K562 (cell line): ENCODE data around the gene CNOT1. TPM values are rescaled to one million over a fixed set of nuclear protein-coding genes. Genes with fewer than 3 reads are reported as not detected.
"Not testable (repeated sequence)": the region's sequence is repeated elsewhere in the genome, so short reads cannot be mapped to it uniquely, and the experiment has no call there.

ENCODE experiments used
- ATAC-seq: fragments of 200-7000 bp; cut with Tn5 transposase; 3 replicates; pipeline ENCODE4 v1.9.1; 2020; ENCODE audit warnings: moderate library complexity
- BruUV-seq: library from RNA; stranded (reverse); fragments of 400-500 nt; replicated peaks from 2 replicates; lab custom pipeline; 2021; lab: Mats Ljungman, UMichigan
- CTCF ChIA-PET: fragments of 300-600 bp; formaldehyde crosslinking; extraction: SDS; loops from one replicate; lab custom pipeline; 2021; ENCODE audit warnings: low intra/inter-chr PET ratio; lab: Yijun Ruan, JAX
- POLR2A ChIA-PET: fragments of 300-600, 350-650 bp; sonication (Branson Sonifier 250); formaldehyde crosslinking; extraction: SDS; loops from one replicate; lab custom pipeline; 2021; ENCODE audit warnings: antibody characterized with exemption, inconsistent platforms; lab: Yijun Ruan, JAX
- DNase-seq, 4 experiments: peaks; one replicate each; pipeline versions ENCODE4 v3.0.0 to v3.0.0-alpha.2; 2011 to 2018; ENCODE audit warnings: low spot score in 3 of 4, mixed read lengths in 3 of 4; ENCODE audit errors: extremely low read depth in 1 of 4
- FAIRE-seq: peaks from 2 replicates; lab custom pipeline; 2011; peaks lifted over from hg19 to GRCh38; lab: Jason Lieb, UNC
- H2AFZ ChIP-seq: 2 replicates; pipeline ENCODE4 v1.6.0; 2011; ENCODE audit warnings: low read depth, low read length, control low read depth, inconsistent platforms
- H3K27ac ChIP-seq: fragments of 200-600 bp; 3 replicates; pipeline ENCODE4 v1.8.0; 2011; ENCODE audit warnings: low read depth, mild to moderate bottlenecking, control low read depth, inconsistent platforms, low read length, moderate library complexity, mixed read lengths; ENCODE audit errors: extremely low read depth
- H3K27me3 ChIP-seq, 2 experiments: fragments of 300-600 bp in 1 of 2; 2 replicates in 1 of 2; 3 replicates in 1 of 2; pipeline versions ENCODE4 v1.6.0 to v1.8.0; 2011; ENCODE audit warnings: inconsistent platforms in 2 of 2, low read length in 2 of 2, mild to moderate bottlenecking in 1 of 2, mixed read lengths in 1 of 2, moderate library complexity in 1 of 2; ENCODE audit not compliant: control insufficient read depth in 2 of 2, insufficient read depth in 2 of 2
- H3K36me3 ChIP-seq: fragments of 300-600 bp; 3 replicates; pipeline ENCODE4 v1.8.0; 2011; ENCODE audit warnings: mild to moderate bottlenecking, low read length, inconsistent platforms; ENCODE audit not compliant: control insufficient read depth, insufficient read depth
- H3K4me1 ChIP-seq, 2 experiments: fragments of 200-600 bp in 1 of 2; replicated peaks in 1 of 2; 2 replicates in 1 of 2; 3 replicates in 1 of 2; pipeline versions ENCODE4 v1.5.1 to v1.8.0; 2011; ENCODE audit warnings: inconsistent platforms in 2 of 2, low read length in 2 of 2, mild to moderate bottlenecking in 1 of 2, mixed read lengths in 1 of 2, moderate library complexity in 1 of 2; ENCODE audit not compliant: control insufficient read depth in 2 of 2, insufficient read depth in 2 of 2
- H3K4me2 ChIP-seq: 2 replicates; pipeline ENCODE4 v1.6.1; 2011; ENCODE audit warnings: low read length, control low read depth, inconsistent platforms, mixed read lengths; ENCODE audit not compliant: insufficient read depth
- H3K4me3 ChIP-seq: fragments of 200-600 bp; sonication (generic), shearing (Covaris generic); 2 replicates; pipeline ENCODE4 v1.5.1; 2016; ENCODE audit warnings: control low read depth, inconsistent platforms
- H3K79me2 ChIP-seq: fragments of 200-600 bp; 3 replicates; pipeline ENCODE4 v1.8.0; 2011; ENCODE audit warnings: low read length, inconsistent platforms; ENCODE audit not compliant: control insufficient read depth, insufficient read depth
- H3K9ac ChIP-seq, 2 experiments: 2 replicates each; pipeline versions ENCODE4 v1.6.0 to v1.6.1; 2011; ENCODE audit warnings: low read depth in 2 of 2, low read length in 2 of 2, control low read depth in 1 of 2, inconsistent platforms in 1 of 2, mild to moderate bottlenecking in 1 of 2, mixed read lengths in 1 of 2; ENCODE audit not compliant: insufficient read depth in 1 of 2
- H3K9me1 ChIP-seq: one replicate; pipeline ENCODE4 v1.6.0; 2011; ENCODE audit warnings: inconsistent platforms, mild to moderate bottlenecking, low read length, moderate library complexity; ENCODE audit not compliant: control insufficient read depth, insufficient read depth
- H3K9me3 ChIP-seq: replicated peaks from 2 replicates; pipeline ENCODE4 v1.5.1; 2011; ENCODE audit warnings: low read depth, low read length, inconsistent platforms; ENCODE audit not compliant: control insufficient read depth, insufficient read depth
- H4K20me1 ChIP-seq: replicated peaks from 2 replicates; pipeline ENCODE4 v1.6.1; 2011; ENCODE audit warnings: low read length, inconsistent platforms, mixed read lengths; ENCODE audit not compliant: control insufficient read depth, insufficient read depth
- AFF4 ChIP-seq: sonication (generic); formaldehyde crosslinking; IDR thresholded peaks from 2 replicates; pipeline ENCODE4 v1.8.0; 2023; ENCODE audit warnings: mild to moderate bottlenecking, missing genetic modification reagents
- CC2D1A ChIP-seq: fragments of 450-650 bp; IDR thresholded peaks from 2 replicates; pipeline ENCODE4 v1.6.1; 2017; ENCODE audit warnings: mild to moderate bottlenecking
- EGR1 ChIP-seq: fragments of 450-650 bp; conservative IDR thresholded peaks from 2 replicates; pipeline ENCODE4 v1.6.1; 2017; ENCODE audit warnings: mild to moderate bottlenecking
- GABPB2 ChIP-seq: fragments of 250-450 bp; sonication (Bioruptor Pico); conservative IDR thresholded peaks from 2 replicates; pipeline ENCODE4 v1.5.1; 2021; ENCODE audit warnings: mild to moderate bottlenecking
- JUN ChIP-seq, 2 experiments: sonication (generic) in 1 of 2; formaldehyde crosslinking in 1 of 2; IDR thresholded peaks; 2 replicates each; pipeline versions ENCODE4 v1.6.1 to v1.8.0; 2012 to 2022; ENCODE audit warnings: borderline replicate concordance in 2 of 2, mild to moderate bottlenecking in 2 of 2, improper control_type of control experiment in 1 of 2, low read depth in 1 of 2, low read length in 1 of 2, missing genetic modification reagents in 1 of 2
- PTTG1 ChIP-seq: fragments of 450-650 bp; IDR thresholded peaks from 2 replicates; pipeline ENCODE4 v1.6.1; 2016; ENCODE audit warnings: low read depth, mild to moderate bottlenecking, missing genetic modification characterization, missing compliant biosample characterization
- TBL1XR1 ChIP-seq, 2 experiments: IDR thresholded peaks; 2 replicates each; pipeline ENCODE4 v1.6.1; 2012; ENCODE audit warnings: improper control_type of control experiment in 2 of 2, low read length in 2 of 2, mild to moderate bottlenecking in 1 of 2
- U2AF2 ChIP-seq: fragments of 200-400 bp; formaldehyde crosslinking; optimal IDR thresholded peaks from 2 replicates; pipeline ENCODE3; 2017; ENCODE audit warnings: low read depth, mild to moderate bottlenecking, low read length
- XRCC5 ChIP-seq: fragments of 200-400 bp; formaldehyde crosslinking; IDR thresholded peaks from 2 replicates; pipeline ENCODE4 v1.6.1; 2017; ENCODE audit warnings: low read depth, mild to moderate bottlenecking, low read length
- ZNF140 ChIP-seq: fragments of 250-450 bp; sonication (Bioruptor Pico); IDR thresholded peaks from 2 replicates; pipeline ENCODE4 v1.8.0; 2021; ENCODE audit warnings: moderate library complexity, mild to moderate bottlenecking, inconsistent platforms
- ZNF217 ChIP-seq: sonication (generic); formaldehyde crosslinking; IDR thresholded peaks from 2 replicates; pipeline ENCODE4 v1.8.0; 2022; ENCODE audit warnings: mild to moderate bottlenecking, missing genetic modification reagents
- ZNF445 ChIP-seq: fragments of 250-450 bp; sonication (Bioruptor Pico); IDR thresholded peaks from 2 replicates; pipeline ENCODE4 v1.4.0; 2020; ENCODE audit warnings: low read depth, mild to moderate bottlenecking, moderate library complexity
- WGBS: fragments of 100-300 bp; shearing (Covaris generic); methylation state at CpG from one replicate; pipeline ENCODE4 v1.1.6; 2016; ENCODE audit warnings: low coverage, mixed read lengths; ENCODE audit not compliant: insufficient coverage; ENCODE audit errors: missing lambda C conversion rate; 5-methylcytosine and 5-hydroxymethylcytosine counted together
- in situ Hi-C: fragments of 300-500 bp; cut with MboI; formaldehyde crosslinking; loops from 4 replicates; pipeline ENCODE4 v1.15.0; 2018; ENCODE audit warnings: inconsistent platforms, mixed read lengths
- intact Hi-C: fragments of 100-400 bp; cut with micrococcal nuclease; formaldehyde crosslinking; loops from 2 replicates; pipeline ENCODE4 v1.14.2; 2022
- polyA plus RNA-seq, 8 experiments: library from polyadenylated mRNA; depleted of rRNA in 4 of 8; stranded (reverse) in 5 of 8; unstranded in 3 of 8; fragments of >200 nt; fragmentation: Nextera tagmentation in 2 of 8; fragmentation: Illumina TruSeq in 1 of 8; extraction: Ambion mirVana in 2 of 8; extraction: Trizol in 1 of 8; gene quantifications; 2 replicates each; pipeline versions ENCODE4 v1.2.1 to v1.2.3, GENCODE V29; 2011 to 2014; ENCODE audit warnings: inconsistent platforms in 1 of 8, missing spikeins in 1 of 8
- total RNA-seq, 7 experiments: library from RNA; depleted of rRNA in 6 of 7; stranded (reverse); fragments of >200 nt in 6 of 7; fragmentation: Illumina TruSeq in 2 of 7; extraction: Trizol in 2 of 7; gene quantifications; 2 replicates each; pipeline versions ENCODE4 v1.2.1 to v1.2.3, GENCODE V29; 2011 to 2021; ENCODE audit warnings: low replicate concordance in 1 of 7

The CNOT1 gene
- total and polyA plus RNA-seq, 9 of the 15 experiments (the other 6 are each of a cell fraction or from before 2014, with no cell fraction given), result 110 to 270 (median 220) TPM

- H3K36me3 ChIP-seq, H3K4me3 ChIP-seq, H3K27ac ChIP-seq, POLR2A ChIA-PET, H3K4me2 ChIP-seq, FAIRE-seq, H3K79me2 ChIP-seq, H2AFZ ChIP-seq, intact Hi-C loops, H3K9me1 ChIP-seq, ATAC-seq, DNase-seq, BruUV-seq, H4K20me1 ChIP-seq, H3K9ac ChIP-seq, H3K9me3 ChIP-seq: not testable (repeated sequence)
- H3K4me1 ChIP-seq, result peaks cover 10 to 32% of the 10 kb centered on the region in 2 experiments; a peak in 4 of 5 replicates
- WGBS, result 20% methylated on average over 8 of the region's 8 CpGs
- in situ Hi-C loops, result loop anchor here (5.0 kb wide), 1 partner anchor 153 kb away; no protein-coding TSS in a partner anchor
- peaks cover 0 to 33% of the 10 kb centered on the region in 2 experiments; a peak in 4 of 5 replicates for H3K27me3 ChIP-seq
- CTCF ChIA-PET, result interaction anchor here (4.1 kb wide), 1 partner anchor 154 kb away, joined by 59 read pairs; no protein-coding TSS in a partner anchor
Observed at GRCh38 chr16:58490539-58490938, 139.1 kb downstream of the CNOT1 start.

- no peaks in the 10 kb centered on the region for H3K36me3 ChIP-seq
- H3K4me2 ChIP-seq, result no peak overlapping the region
- H2AFZ ChIP-seq, result no peak overlapping the region
- POLR2A ChIA-PET, result interaction anchor here (0.7 to 1.2 kb wide), 2 partner anchors 17 to 1376 kb away, joined by 3 read pairs; no protein-coding TSS in a partner anchor
- 78% methylated on average over 4 of the region's 4 CpGs for WGBS
- H3K27me3 ChIP-seq, result peaks cover 0 to 38% of the 10 kb centered on the region in 2 experiments; a peak in 4 of 5 replicates
- no peak overlapping the region for H3K9ac ChIP-seq
- CTCF ChIA-PET, result interaction anchor here (4.1 kb wide), 1 partner anchor 154 kb away, joined by 59 read pairs; no protein-coding TSS in a partner anchor
- H3K9me3 ChIP-seq, result no peaks in the 10 kb centered on the region
- H3K4me1 ChIP-seq, result peaks cover 10 to 29% of the 10 kb centered on the region in 2 experiments; a peak in 4 of 5 replicates
- H3K79me2 ChIP-seq, result no peaks in the 10 kb centered on the region
- DNase-seq (no peak), ATAC-seq (no peak), FAIRE-seq (no peak)
- in situ Hi-C loops, result loop anchor here (5.0 kb wide), 1 partner anchor 153 kb away; no protein-coding TSS in a partner anchor
- no peak overlapping the region for H3K27ac ChIP-seq
- BruUV-seq, result no TSS peak
- H3K4me3 ChIP-seq, result no peak overlapping the region
- H3K9me1 ChIP-seq, result peaks cover 2% of the 10 kb centered on the region
- peaks cover 3% of the 10 kb centered on the region; the same call in 1 of the 2 replicates for H4K20me1 ChIP-seq
- intact Hi-C loops, result no loop called here
- TF ChIP-seq AFF4 (CRISPR knock-in tag) (no peak), U2AF2 (no peak), GABPB2 (CRISPR knock-in tag) (no peak), JUN (IDR thresholded peaks at IDR 0.05; ENCODE audit: borderline replicate concordance, low read depth, low read length) (no peak), JUN (CRISPR knock-in tag; IDR thresholded peaks at IDR 0.05; ENCODE audit: borderline replicate concordance) (no peak), CC2D1A (no peak), EGR1 (no peak), ZNF217 (CRISPR knock-in tag) (no peak), PTTG1 (tag) (no peak), TBL1XR1 (IDR thresholded peaks at IDR 0.05; ENCODE audit: low read length in 2 of 2) (no peak), ZNF140 (CRISPR knock-in tag) (no peak), ZNF445 (CRISPR knock-in tag) (no peak), XRCC5 (no peak)
Observed at GRCh38 chr16:58490065-58490464, 139.6 kb downstream of the CNOT1 start.
